Measurements from ENCODE around the gene LY6G5B.

GRCh38 chr6:31654574-31655348 is 15.0 kb upstream of the LY6G5B start:
- TF ChIP-seq POLR2AphosphoS5 (IDR thresholded peaks at IDR 0.05; ENCODE audit: low read depth, low read length) (no peak), REST (IDR thresholded peaks at IDR 0.05; ENCODE audit: insufficient read depth in 1 of 2, low read depth in 2 of 2, low read length in 2 of 2) (no peak), TAF1 (IDR thresholded peaks at IDR 0.05; ENCODE audit: borderline replicate concordance, insufficient read depth, low read length) (no peak), SIN3A (IDR thresholded peaks at IDR 0.05; ENCODE audit: borderline replicate concordance, insufficient read depth, low read length) (no peak), FOXP2 (optimal IDR thresholded peaks at IDR 0.05; ENCODE audit: borderline replicate concordance, extremely low read depth, extremely low read length, insufficient read depth) (no peak)
